Prostate gland (tissue), 2 donors: ENCODE data around the gene GABRG3. TPM values are rescaled to one million over a fixed set of nuclear protein-coding genes. Genes with fewer than 3 reads are reported as not detected.

Source experiments
- DNase-seq: peaks from one replicate; pipeline ENCODE4 v3.0.0-alpha.2; 2019; ENCODE audit warnings: low spot score
- H3K27ac ChIP-seq, 2 donors: fragments of 200-600 bp; sonication (generic); 2 replicates each; pipeline ENCODE4 v1.5.1; 2017 to 2019
- H3K27me3 ChIP-seq: fragments of 200-600 bp; sonication (generic); replicated peaks from 2 replicates; pipeline ENCODE4 v1.5.1; 2019; ENCODE audit not compliant: insufficient read depth
- H3K36me3 ChIP-seq, 2 donors: fragments of 200-600 bp; sonication (generic); 1 replicate in 1 of 2; 2 replicates in 1 of 2; pipeline versions ENCODE4 v1.5.1 to v1.8.1; 2017 to 2019
- H3K4me1 ChIP-seq: fragments of 200-600 bp; sonication (generic); replicated peaks from 2 replicates; pipeline ENCODE4 v1.5.1; 2019
- H3K4me3 ChIP-seq, 2 donors: fragments of 200-600 bp; sonication (generic); 2 replicates each; pipeline ENCODE4 v1.5.1; 2017 to 2019
- H3K9me3 ChIP-seq: fragments of 200-600 bp; sonication (generic); 2 replicates; pipeline ENCODE4 v1.5.1; 2017
- CTCF ChIP-seq, 4 experiments: fragments of 200-600 bp in 2 of 4; fragments of 450-650 bp in 2 of 4; sonication (generic) in 2 of 4; IDR thresholded peaks; 1 replicate in 3 of 4; 2 replicates in 1 of 4; pipeline ENCODE4 v1.5.1; 2016 to 2019; ENCODE audit warnings: antibody characterized with exemption in 4 of 4, mild to moderate bottlenecking in 2 of 4, moderate library complexity in 2 of 4
- POLR2A ChIP-seq: fragments of 450-650 bp; IDR thresholded peaks from one replicate; pipeline ENCODE4 v1.6.1; 2016; ENCODE audit warnings: antibody characterized with exemption, mild to moderate bottlenecking
- POLR2AphosphoS5 ChIP-seq: sonication (generic); formaldehyde crosslinking; IDR thresholded peaks from one replicate; pipeline ENCODE4 v1.6.1; 2017; ENCODE audit warnings: antibody characterized with exemption
- WGBS: methylation state at CpG from one replicate; pipeline ENCODE4 v1.1.5; 2018; 5-methylcytosine and 5-hydroxymethylcytosine counted together
- intact Hi-C: fragments of 100-400 bp; cut with DNase I; formaldehyde crosslinking; loops from one replicate; pipeline ENCODE4 v1.14.2; 2022
- total RNA-seq, 2 donors: library from RNA; depleted of rRNA; stranded (reverse); fragments of >200 nt; gene quantifications; one replicate each; pipeline ENCODE4 v1.1.0, GENCODE V29; 2016

GABRG3 gene
- total RNA-seq, 2 donors from 2014 or later = 15.6 to 35.4 TPM

- WGBS = 63% methylated on average over 4 of the region's 4 CpGs
- Histone ChIP-seq H3K4me1 (no peaks in the 10 kb centered on the region), H3K4me3 (no peak overlapping the region), H3K27ac (no peak overlapping the region), H3K9me3 (no peaks in the 10 kb centered on the region), H3K36me3 (no peaks in the 10 kb centered on the region), H3K27me3 (no peaks in the 10 kb centered on the region)
- no peak for DNase-seq
- TF ChIP-seq POLR2AphosphoS5 (no peak), POLR2A (no peak), CTCF (IDR thresholded peaks at IDR 0.05) (no peak)
- intact Hi-C loops = no loop called here
Measured at GRCh38 chr15:27124287-27124871, 153.4 kb downstream of the GABRG3 start.

- 64% methylated on average over 3 of the region's 3 CpGs for WGBS
- Histone ChIP-seq H3K27me3 (no peaks in the 10 kb centered on the region), H3K4me1 (no peaks in the 10 kb centered on the region), H3K27ac (no peak overlapping the region), H3K4me3 (no peak overlapping the region), H3K9me3 (no peaks in the 10 kb centered on the region), H3K36me3 (no peaks in the 10 kb centered on the region)
- intact Hi-C loops = no loop called here
- TF ChIP-seq POLR2AphosphoS5 (no peak), POLR2A (no peak), CTCF (IDR thresholded peaks at IDR 0.05) (no peak)
- no peak for DNase-seq
Measured at GRCh38 chr15:27125185-27125584, 154.2 kb downstream of the GABRG3 start.

GRCh38 chr15:27126449-27126848 lies 155.5 kb downstream of the GABRG3 start:
- no peak for DNase-seq
- WGBS = 97% methylated on average over 7 of the region's 7 CpGs
- Histone ChIP-seq H3K27me3 (no peaks in the 10 kb centered on the region), H3K4me1 (no peaks in the 10 kb centered on the region), H3K27ac (no peak overlapping the region), H3K36me3 (no peaks in the 10 kb centered on the region), H3K4me3 (no peak overlapping the region), H3K9me3 (no peaks in the 10 kb centered on the region)
- intact Hi-C loops = no loop called here
- no peak for TF ChIP-seq CTCF (IDR thresholded peaks at IDR 0.05)
- TF ChIP-seq POLR2AphosphoS5 = no peak
- TF ChIP-seq POLR2A = no peak

- no peak for TF ChIP-seq POLR2AphosphoS5
- no peak for TF ChIP-seq CTCF (IDR thresholded peaks at IDR 0.05)
- TF ChIP-seq POLR2A = no peak
- intact Hi-C loops = no loop called here
- H3K4me3 ChIP-seq = no peak overlapping the region
- H3K27ac ChIP-seq = no peak overlapping the region
- no peaks in the 10 kb centered on the region for H3K36me3 ChIP-seq
- H3K9me3 ChIP-seq = no peaks in the 10 kb centered on the region
- DNase-seq = no peak
- WGBS = 76% methylated on average over 12 of the region's 12 CpGs
- no peaks in the 10 kb centered on the region for H3K27me3 ChIP-seq
- H3K4me1 ChIP-seq = no peaks in the 10 kb centered on the region
Measured at GRCh38 chr15:27127815-27128570, 157.0 kb downstream of the GABRG3 start.

GRCh38 chr15:27133249-27133648 lies 162.3 kb downstream of the GABRG3 start:
- Histone ChIP-seq H3K36me3 (no peaks in the 10 kb centered on the region), H3K4me1 (no peaks in the 10 kb centered on the region), H3K27me3 (no peaks in the 10 kb centered on the region), H3K9me3 (no peaks in the 10 kb centered on the region), H3K27ac (no peak overlapping the region), H3K4me3 (no peak overlapping the region)
- TF ChIP-seq POLR2AphosphoS5 (no peak), CTCF (IDR thresholded peaks at IDR 0.05) (no peak), POLR2A (no peak)
- intact Hi-C loops = no loop called here
- WGBS = 41% methylated on average over 2 of the region's 2 CpGs
- DNase-seq = no peak
